HL-60 (cell line): Measurements from ENCODE around the gene VCPKMT.

ENCODE experiments used
- DNase-seq, 2 experiments: peaks; one replicate each; pipeline ENCODE4 v3.0.0-alpha.2; 2010 to 2020; ENCODE audit warnings: low read depth in 1 of 2, low spot score in 1 of 2
- H3K27ac ChIP-seq: fragments of 250-450 bp; sonication (Bioruptor Pico); replicated peaks from 2 replicates; pipeline ENCODE4 v1.5.1; 2020; ENCODE audit warnings: mild to moderate bottlenecking, moderate library complexity
- H3K27me3 ChIP-seq: fragments of 250-450 bp; sonication (Bioruptor Pico); 2 replicates; pipeline ENCODE4 v1.5.1; 2021; ENCODE audit warnings: mild to moderate bottlenecking, moderate library complexity; ENCODE audit not compliant: insufficient read depth, poor library complexity, severe bottlenecking
- H3K4me3 ChIP-seq: replicated peaks from 2 replicates; pipeline ENCODE4 v1.5.1; 2011; ENCODE audit warnings: mild to moderate bottlenecking, control low read depth, low read length; ENCODE audit not compliant: insufficient read depth
- CTCF ChIP-seq: IDR thresholded peaks from one replicate; pipeline ENCODE4 v1.5.1; 2011; ENCODE audit warnings: low read length, control low read depth, inconsistent platforms; ENCODE audit not compliant: insufficient read depth
- GABPA ChIP-seq: IDR thresholded peaks from 2 replicates; pipeline ENCODE4 v1.6.1; 2012; ENCODE audit warnings: low read depth
- POLR2AphosphoS5 ChIP-seq: IDR thresholded peaks from 2 replicates; pipeline ENCODE4 v1.6.1; 2012; ENCODE audit warnings: low read depth
- REST ChIP-seq: IDR thresholded peaks from 2 replicates; pipeline ENCODE4 v1.6.1; 2012; ENCODE audit warnings: low read depth; ENCODE audit not compliant: insufficient replicate concordance
- SPI1 ChIP-seq: IDR thresholded peaks from 2 replicates; pipeline ENCODE4 v1.6.1; 2012; ENCODE audit warnings: low read depth, mild to moderate bottlenecking, borderline replicate concordance

Gene VCPKMT

GRCh38 chr14:50072395-50072794, 44.0 kb downstream of the VCPKMT start:
- Histone ChIP-seq H3K4me3 (no peak overlapping the region), H3K27me3 (no peaks in the 10 kb centered on the region), H3K27ac (no peak overlapping the region)
- DNase-seq, result no peak
- TF ChIP-seq POLR2AphosphoS5, result no peak
- no peak for TF ChIP-seq CTCF
- no peak for TF ChIP-seq REST
- TF ChIP-seq GABPA, result no peak
- no peak for TF ChIP-seq SPI1

GRCh38 chr14:50070840-50071548, 45.4 kb downstream of the VCPKMT start:
- TF ChIP-seq GABPA, result no peak
- no peak for TF ChIP-seq CTCF
- no peak for TF ChIP-seq POLR2AphosphoS5
- TF ChIP-seq SPI1, result no peak
- no peak for TF ChIP-seq REST
- Histone ChIP-seq H3K27ac (no peak overlapping the region), H3K4me3 (no peak overlapping the region), H3K27me3 (no peaks in the 10 kb centered on the region)
- no peak for DNase-seq

- TF ChIP-seq CTCF (no peak), SPI1 (no peak), POLR2AphosphoS5 (no peak), REST (no peak), GABPA (no peak)
- DNase-seq, result no peak
- Histone ChIP-seq H3K4me3 (no peak overlapping the region), H3K27me3 (no peaks in the 10 kb centered on the region), H3K27ac (no peak overlapping the region)
Measured at GRCh38 chr14:50070230-50070629, 46.1 kb downstream of the VCPKMT start.
